ENCODE data around the gene MAPK8. TPM values are rescaled to one million over a fixed set of nuclear protein-coding genes. Genes with fewer than 3 reads are reported as not detected.

Gene MAPK8
- total and polyA plus RNA-seq, 7 donors = 17.4 to 74.5 (median 46.7) TPM

GRCh38 chr10:48398261-48398660, 91.8 kb downstream of the MAPK8 start:
- Histone ChIP-seq H3K4me3 (no peak overlapping the region), H3K9me3 (no peaks in the 10 kb centered on the region), H3K4me1 (peaks cover 0 to 34% (median 29%) of the 10 kb centered on the region in 4 donors), H3K36me3 (no peaks in the 10 kb centered on the region), H3K27ac (no peak overlapping the region), H3K27me3 (no peaks in the 10 kb centered on the region)
- TF ChIP-seq POLR2AphosphoS5 (IDR thresholded peaks at IDR 0.05) (no peak), CTCF (IDR thresholded peaks at IDR 0.05) (no peak)
- WGBS, 2 donors = 93% methylated on average over 4 of the region's 4 CpGs
- DNase-seq = no peak
- intact Hi-C loops (cut with DNase I) = no loop called here

GRCh38 chr10:48399056-48399541, 92.6 kb downstream of the MAPK8 start:
- peaks cover 0 to 34% (median 29%) of the 10 kb centered on the region in 4 donors for H3K4me1 ChIP-seq

GRCh38 chr10:48399551-48399950, 93.1 kb downstream of the MAPK8 start:
- Histone ChIP-seq H3K9me3 (no peaks in the 10 kb centered on the region), H3K4me1 (peaks cover 0 to 34% (median 29%) of the 10 kb centered on the region in 4 donors), H3K27me3 (no peaks in the 10 kb centered on the region), H3K36me3 (no peaks in the 10 kb centered on the region), H3K27ac (no peak overlapping the region), H3K4me3 (no peak overlapping the region)
- no peak for DNase-seq
- intact Hi-C loops (cut with DNase I) = no loop called here
- TF ChIP-seq EP300 (IDR thresholded peaks at IDR 0.05) = no peak
- no peak for TF ChIP-seq POLR2AphosphoS5 (IDR thresholded peaks at IDR 0.05)
- 95 to 100% methylated on average over 1 of the region's 1 CpG for WGBS, 2 donors

More at GRCh38 chr10:48399056-48399541, 92.6 kb downstream of the MAPK8 start:
- Histone ChIP-seq H3K9me3 (no peaks in the 10 kb centered on the region), H3K36me3 (no peaks in the 10 kb centered on the region), H3K4me3 (no peak overlapping the region), H3K27ac (no peak overlapping the region), H3K27me3 (no peaks in the 10 kb centered on the region)
- no peak for TF ChIP-seq EP300 (IDR thresholded peaks at IDR 0.05)
- TF ChIP-seq POLR2A (IDR thresholded peaks at IDR 0.05) = no peak
- no peak for TF ChIP-seq CTCF (IDR thresholded peaks at IDR 0.05)
- no peak for TF ChIP-seq POLR2AphosphoS5 (IDR thresholded peaks at IDR 0.05)
- WGBS, 2 donors = 89 to 92% methylated on average over 5 of the region's 5 CpGs
- intact Hi-C loops (cut with DNase I) = no loop called here
- no peak for DNase-seq

GRCh38 chr10:48400129-48400849, 93.8 kb downstream of the MAPK8 start:
- no peaks in the 10 kb centered on the region for H3K36me3 ChIP-seq
- no peaks in the 10 kb centered on the region for H3K9me3 ChIP-seq
- H3K4me1 ChIP-seq = peaks cover 0 to 34% (median 29%) of the 10 kb centered on the region in 4 donors
- H3K27ac ChIP-seq = no peak overlapping the region
- no peak overlapping the region for H3K4me3 ChIP-seq
- TF ChIP-seq EP300 (IDR thresholded peaks at IDR 0.05) (no peak), POLR2A (IDR thresholded peaks at IDR 0.05) (no peak), CTCF (IDR thresholded peaks at IDR 0.05) (no peak), POLR2AphosphoS5 (IDR thresholded peaks at IDR 0.05) (no peak)
- WGBS, 2 donors = 60 to 67% methylated on average over 3 of the region's 3 CpGs
- intact Hi-C loops (cut with DNase I) = no loop called here
- H3K27me3 ChIP-seq = no peaks in the 10 kb centered on the region
- DNase-seq = no peak

- intact Hi-C loops (cut with DNase I) = no loop called here
- H3K27me3 ChIP-seq = no peaks in the 10 kb centered on the region
- H3K9me3 ChIP-seq = no peaks in the 10 kb centered on the region
- no peak for DNase-seq
- no peaks in the 10 kb centered on the region for H3K36me3 ChIP-seq
- no peak for TF ChIP-seq POLR2A (IDR thresholded peaks at IDR 0.05)
- no peak for TF ChIP-seq CTCF (IDR thresholded peaks at IDR 0.05)
- no peak for TF ChIP-seq EP300 (IDR thresholded peaks at IDR 0.05)
- no peak for TF ChIP-seq POLR2AphosphoS5 (IDR thresholded peaks at IDR 0.05)
- no peak overlapping the region for H3K4me3 ChIP-seq
- H3K4me1 ChIP-seq = peaks cover 0 to 31% (median 29%) of the 10 kb centered on the region in 4 donors
- 95 to 100% methylated on average over 1 of the region's 1 CpG for WGBS, 2 donors
- no peak overlapping the region for H3K27ac ChIP-seq
Observed at GRCh38 chr10:48400850-48401220, 94.4 kb downstream of the MAPK8 start.
